PC-9 (cell line): Measurements from ENCODE around the gene WNT10A. TPM values are rescaled to one million over a fixed set of nuclear protein-coding genes. Genes with fewer than 3 reads are reported as not detected.

Experiments
- BruUV-seq: library from RNA; stranded (reverse); fragments of 400-500 nt; replicated peaks from 2 replicates; lab custom pipeline; 2021; lab: Mats Ljungman, UMichigan
- CTCF ChIA-PET: fragments of 300-600 bp; sonication (Branson Sonifier 250); formaldehyde crosslinking; loops from one replicate; lab custom pipeline; 2022; ENCODE audit warnings: antibody characterized with exemption; lab: Charles Lee
- POLR2A ChIA-PET: fragments of 300-600 bp; sonication (Branson Sonifier 250); formaldehyde crosslinking; loops from one replicate; lab custom pipeline; 2022; ENCODE audit warnings: antibody characterized with exemption; ENCODE audit not compliant: unreplicated experiment; lab: Charles Lee
- DNase-seq, 2 experiments: peaks; one replicate each; pipeline versions ENCODE4 v3.0.0 to v3.0.0-alpha.2; 2015 to 2022; ENCODE audit warnings: mixed read lengths in 1 of 2
- H2AFZ ChIP-seq: fragments of 200-600 bp; sonication (generic); 2 replicates; pipeline ENCODE4 v1.8.1; 2017; ENCODE audit warnings: antibody characterized with exemption
- H3F3A ChIP-seq: fragments of 200-600 bp; sonication (generic); 2 replicates; pipeline ENCODE4 v1.8.1; 2017; ENCODE audit warnings: antibody characterized with exemption, mild to moderate bottlenecking, low read depth; ENCODE audit not compliant: insufficient read depth
- H3K27ac ChIP-seq: fragments of 200-600 bp; sonication (generic); 2 replicates; pipeline ENCODE4 v1.6.1; 2016; ENCODE audit warnings: mixed run types
- H3K27me3 ChIP-seq: fragments of 200-600 bp; sonication (generic); 2 replicates; pipeline ENCODE4 v1.6.1; 2016; ENCODE audit warnings: low read depth, mixed run types; ENCODE audit not compliant: insufficient read depth
- H3K36me3 ChIP-seq: fragments of 200-600 bp; sonication (generic); 2 replicates; pipeline ENCODE4 v1.6.1; 2016; ENCODE audit warnings: low read depth, mixed run types
- H3K4me1 ChIP-seq: fragments of 200-600 bp; sonication (generic); replicated peaks from 2 replicates; pipeline ENCODE4 v1.6.1; 2016; ENCODE audit warnings: mixed run types; ENCODE audit not compliant: insufficient read depth
- H3K4me2 ChIP-seq: fragments of 200-600 bp; sonication (generic); 2 replicates; pipeline ENCODE4 v1.6.1; 2017; ENCODE audit warnings: mixed run types
- H3K4me3 ChIP-seq: fragments of 200-600 bp; sonication (generic); 2 replicates; pipeline ENCODE4 v1.6.1; 2016; ENCODE audit warnings: mixed run types
- H3K79me2 ChIP-seq: fragments of 200-600 bp; sonication (generic); 2 replicates; pipeline ENCODE4 v1.6.1; 2017; ENCODE audit warnings: low read depth, mixed run types
- H3K9me2 ChIP-seq: fragments of 200-600 bp; sonication (generic); 2 replicates; pipeline ENCODE4 v1.8.1; 2017; ENCODE audit warnings: mild to moderate bottlenecking; ENCODE audit not compliant: insufficient read depth
- H3K9me3 ChIP-seq: fragments of 200-600 bp; sonication (generic); 2 replicates; pipeline ENCODE4 v1.8.1; 2016; ENCODE audit warnings: low read depth; ENCODE audit not compliant: insufficient read depth
- H4K20me1 ChIP-seq: fragments of 200-600 bp; sonication (generic); 2 replicates; pipeline ENCODE4 v1.8.1; 2017; ENCODE audit not compliant: insufficient read depth
- CTCF ChIP-seq: fragments of 200-600 bp; sonication (generic); conservative IDR thresholded peaks from 2 replicates; pipeline ENCODE4 v1.6.1; 2017; ENCODE audit warnings: mixed run types, antibody characterized with exemption, mild to moderate bottlenecking, moderate library complexity
- EZH2 ChIP-seq: fragments of 200-600 bp; sonication (generic); IDR thresholded peaks from 2 replicates; pipeline ENCODE4 v1.8.0; 2017; ENCODE audit warnings: antibody characterized with exemption, low read depth
- intact Hi-C: fragments of 100-400 bp; cut with micrococcal nuclease; formaldehyde crosslinking; loops from one replicate; pipeline ENCODE4 v1.10.0; 2022; ENCODE audit not compliant: unreplicated experiment
- total RNA-seq: library from RNA; stranded (reverse); gene quantifications from 2 replicates; pipeline ENCODE4 v1.2.3, GENCODE V29; 2021

The WNT10A gene
- total RNA-seq, 1 experiment from 2014 or later: 1.2 TPM

- peaks cover under 1% of the 10 kb centered on the region; the same call in 1 of the 2 replicates for H3K9me3 ChIP-seq
- POLR2A ChIA-PET: no interaction called here
- no peaks in the 10 kb centered on the region for H4K20me1 ChIP-seq
- CTCF ChIA-PET: no interaction called here
- peaks cover 22% of the 10 kb centered on the region for H3F3A ChIP-seq
- BruUV-seq: no TSS peak
- H3K36me3 ChIP-seq: no peaks in the 10 kb centered on the region
- H3K4me2 ChIP-seq: peak overlapping the region; percentile 68
- no peaks in the 10 kb centered on the region for H3K9me2 ChIP-seq
- no peaks in the 10 kb centered on the region for H3K79me2 ChIP-seq
- no peak overlapping the region for H3K27ac ChIP-seq
- no peaks in the 10 kb centered on the region; the same call in 1 of the 2 replicates for H3K27me3 ChIP-seq
- intact Hi-C loops: no loop called here
- no peak overlapping the region for H2AFZ ChIP-seq
- no peak for DNase-seq
- no peak overlapping the region for H3K4me3 ChIP-seq
- peaks cover 51% of the 10 kb centered on the region for H3K4me1 ChIP-seq
- TF ChIP-seq CTCF: no peak
- TF ChIP-seq EZH2: no peak
Measured at GRCh38 chr2:218832520-218832919, 48.1 kb upstream of the WNT10A start.

DNA sequence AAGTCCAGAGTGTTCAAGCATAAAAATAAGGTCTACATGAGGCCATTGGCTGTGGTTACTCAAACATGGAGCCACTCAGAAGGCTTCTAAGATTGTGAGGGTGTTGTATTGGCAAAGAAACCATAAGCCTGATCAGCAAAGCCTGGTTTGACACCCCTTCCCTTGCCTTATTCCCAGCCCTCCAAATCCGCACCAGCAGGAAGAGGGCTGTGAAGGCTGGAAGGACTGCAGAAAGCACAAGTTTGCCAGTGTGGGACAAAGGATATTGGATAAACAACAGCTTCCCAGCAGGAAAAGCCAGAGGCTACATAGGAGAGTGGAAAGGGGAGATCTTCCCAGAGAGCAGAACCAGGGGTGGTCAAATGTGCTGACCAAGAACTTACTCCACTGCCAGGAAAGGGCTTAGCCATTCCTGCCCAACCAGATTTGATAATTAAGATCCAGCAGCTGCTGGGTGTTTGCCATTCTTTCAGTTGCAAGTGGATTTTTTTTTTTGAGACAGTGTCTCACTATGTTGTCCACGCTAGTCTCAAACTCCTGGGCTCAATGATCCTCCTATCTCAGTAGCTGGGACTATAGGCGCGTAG, 47.5 kb upstream of the WNT10A start:
- H3K9me3 ChIP-seq: peaks cover 6% of the 10 kb centered on the region; the same call in 1 of the 2 replicates
- no TSS peak for BruUV-seq
- peaks cover 51% of the 10 kb centered on the region for H3K4me1 ChIP-seq
- H3K4me2 ChIP-seq: peak overlapping the region; percentile 68
- TF ChIP-seq CTCF: no peak
- TF ChIP-seq EZH2: no peak
- ChIA-PET CTCF (no interaction called here), POLR2A (interaction anchor here (0.5 kb wide), 1 partner anchor 411 kb away, joined by 4 read pairs; no protein-coding TSS in a partner anchor)
- no peaks in the 10 kb centered on the region; the same call in 1 of the 2 replicates for H3K27me3 ChIP-seq
- no peaks in the 10 kb centered on the region for H3K79me2 ChIP-seq
- peaks cover 22% of the 10 kb centered on the region for H3F3A ChIP-seq
- H3K9me2 ChIP-seq: no peaks in the 10 kb centered on the region
- intact Hi-C loops: no loop called here
- no peak overlapping the region for H2AFZ ChIP-seq
- no peaks in the 10 kb centered on the region for H4K20me1 ChIP-seq
- no peak overlapping the region for H3K27ac ChIP-seq
- H3K36me3 ChIP-seq: no peaks in the 10 kb centered on the region
- peak in 1 of 2 experiments; percentile 58 for DNase-seq
- no peak overlapping the region for H3K4me3 ChIP-seq

DNA sequence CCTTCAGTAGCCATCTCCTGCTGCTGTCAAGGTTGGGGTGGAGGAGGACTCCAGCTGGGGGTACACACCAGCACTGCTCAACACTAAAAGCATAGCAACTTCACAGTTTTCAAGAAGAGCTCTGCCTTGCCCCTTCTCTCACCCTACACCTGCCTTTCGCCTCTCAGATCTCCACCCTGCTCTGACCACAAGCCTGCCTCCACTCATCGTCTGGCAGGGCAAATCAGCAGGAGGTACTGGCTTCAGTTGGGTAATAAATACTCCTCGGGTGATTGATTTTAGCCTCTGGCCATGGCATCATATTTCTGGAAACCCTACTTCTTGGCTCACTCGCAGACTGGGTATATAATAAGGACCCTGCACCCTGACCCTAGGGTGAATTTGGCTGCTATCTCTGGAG, 46.0 kb upstream of the WNT10A start:
- Histone ChIP-seq H3K79me2 (no peaks in the 10 kb centered on the region), H3K36me3 (no peaks in the 10 kb centered on the region), H3K4me3 (no peak overlapping the region), H3F3A (peaks cover 29% of the 10 kb centered on the region), H3K4me2 (peak overlapping the region; percentile 68), H3K9me2 (no peaks in the 10 kb centered on the region), H3K4me1 (peaks cover 62% of the 10 kb centered on the region), H3K9me3 (peaks cover 7% of the 10 kb centered on the region), H3K27me3 (no peaks in the 10 kb centered on the region), H4K20me1 (no peaks in the 10 kb centered on the region), H2AFZ (no peak overlapping the region), H3K27ac (peak overlapping the region; percentile 23; the same call in 1 of the 2 replicates)
- DNase-seq: peak; percentile 69 to 93
- TF ChIP-seq EZH2: no peak
- no peak for TF ChIP-seq CTCF
- BruUV-seq: no TSS peak
- intact Hi-C loops: loop anchor here (2.0 kb wide), 1 partner anchor 28 kb away; no protein-coding TSS in a partner anchor
- ChIA-PET CTCF (interaction anchor here (0.6 to 1.2 kb wide), 3 partner anchors 124 to 175 kb away, joined by 3 read pairs; partner anchors contain the start of genes BCS1L and ZNF142), POLR2A (interaction anchor here (0.5 to 0.6 kb wide), 2 partner anchors 28 to 124 kb away, joined by 3 read pairs; no protein-coding TSS in a partner anchor)
